ENCODE data around the gene EFNB3. TPM values are rescaled to one million over a fixed set of nuclear protein-coding genes. Genes with fewer than 3 reads are reported as not detected.

Gene EFNB3
- total and polyA plus RNA-seq, 2 of the 8 experiments (the other 6 are each of a cell fraction or from before 2014, with no cell fraction given), result 15.0 to 27.3 TPM

DNA sequence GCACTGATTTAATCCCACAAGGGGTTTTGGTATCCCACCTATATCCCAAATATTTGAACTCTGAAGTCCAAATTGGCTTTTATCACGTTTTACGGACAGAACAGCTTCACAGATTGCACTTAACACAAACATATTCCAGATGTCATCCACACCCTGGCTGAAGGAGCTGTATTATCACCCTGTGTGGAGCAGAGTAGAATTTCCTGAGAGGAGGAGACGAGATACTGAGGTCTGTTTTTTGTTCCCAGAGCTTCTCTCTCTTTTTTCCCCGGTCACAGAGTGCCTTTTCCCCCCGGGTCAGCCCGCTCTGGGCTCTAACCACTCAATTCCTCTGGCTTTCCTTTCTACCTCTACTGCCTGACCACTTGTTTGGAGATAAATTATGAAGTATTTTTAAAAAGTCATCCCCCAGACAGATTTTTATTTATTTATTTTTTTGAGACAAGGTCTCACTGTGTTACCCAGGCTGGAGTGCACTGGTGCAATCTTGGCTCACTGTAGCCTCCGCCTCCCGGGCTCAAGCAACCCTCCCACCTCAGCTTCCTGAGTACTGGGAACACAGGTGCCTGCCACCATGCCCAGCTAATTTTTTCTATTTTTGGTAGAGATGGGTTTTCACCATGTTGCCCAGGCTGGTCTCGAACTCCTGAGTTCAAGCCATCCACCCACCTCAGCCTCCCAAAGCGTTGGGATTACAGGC lies 43.2 kb downstream of the EFNB3 start:
- Histone ChIP-seq H3K27me3 (replicated peaks in 1 of 4; ENCODE audit: control insufficient read depth in 3 of 4, extremely low read depth in 1 of 4, insufficient read depth in 3 of 4, low read length in 3 of 4) (no peaks in the 10 kb centered on the region), H3K27ac (ENCODE audit: low read depth, low read length) (no peak overlapping the region), H3K23ac (ENCODE audit: insufficient read length) (no peak overlapping the region), H3K14ac (ENCODE audit: insufficient read length) (no peak overlapping the region), H2AK5ac (ENCODE audit: low read depth, low read length) (no peak overlapping the region), H3K79me1 (ENCODE audit: low read depth, low read length) (no peaks in the 10 kb centered on the region), H2AFZ (ENCODE audit: low read length) (no peak overlapping the region), H4K5ac (ENCODE audit: insufficient read length, low read depth, low read length) (no peak overlapping the region), H4K20me1 (replicated peaks in 1 of 2; ENCODE audit: control insufficient read depth in 1 of 2, insufficient read depth in 2 of 2, low read length in 2 of 2) (no peaks in the 10 kb centered on the region), H2BK120ac (replicated peaks; ENCODE audit: low read depth, low read length) (no peak overlapping the region), H2BK12ac (ENCODE audit: low read depth, low read length) (no peak overlapping the region), H4K91ac (replicated peaks; ENCODE audit: insufficient read length, low read length) (no peak overlapping the region), H3K9me3 (ENCODE audit: insufficient read depth in 2 of 2, low read depth in 1 of 2, low read length in 1 of 2) (no peaks in the 10 kb centered on the region), H3K4ac (replicated peaks; ENCODE audit: insufficient read length, low read depth, low read length) (no peak overlapping the region), H2BK15ac (ENCODE audit: low read length) (no peak overlapping the region), H3K4me3 (ENCODE audit: extremely low read depth in 1 of 4, insufficient read depth in 2 of 4, low read depth in 3 of 4, low read length in 4 of 4) (no peak overlapping the region), H3K23me2 (ENCODE audit: low read depth, low read length) (no peaks in the 10 kb centered on the region; the same call in 1 of the 2 replicates), H3K9ac (replicated peaks in 1 of 4; ENCODE audit: extremely low read depth in 1 of 4, low read depth in 3 of 4, low read length in 3 of 4) (peak overlapping the region in 1 of 4 experiments; percentile 8; a peak in 1 of 7 replicates), H3K18ac (ENCODE audit: extremely low read depth, low read length) (no peak overlapping the region), H2BK20ac (ENCODE audit: low read length) (no peak overlapping the region), H4K8ac (ENCODE audit: extremely low read depth, insufficient read depth, low read length) (no peak overlapping the region), H2BK5ac (ENCODE audit: low read depth, low read length) (no peak overlapping the region), H3K56ac (replicated peaks; ENCODE audit: insufficient read length, low read depth, low read length) (no peak overlapping the region), H3K36me3 (ENCODE audit: control insufficient read depth in 2 of 4, insufficient read depth in 4 of 4, low read length in 3 of 4) (no peaks in the 10 kb centered on the region), H3K79me2 (ENCODE audit: control insufficient read depth in 1 of 2, insufficient read depth in 2 of 2, low read length in 2 of 2) (no peaks in the 10 kb centered on the region), H3K4me1 (replicated peaks in 1 of 4; ENCODE audit: control insufficient read depth in 3 of 4, insufficient read depth in 4 of 4, low read length in 3 of 4) (no peaks in the 10 kb centered on the region), H3K4me2 (ENCODE audit: insufficient read depth in 1 of 2, low read depth in 2 of 2, low read length in 2 of 2) (no peak overlapping the region)
- DNase-seq (ENCODE audit: low read depth in 1 of 2, low spot score in 2 of 2) (no peak), FAIRE-seq (no peak)
- TF ChIP-seq, protein P1, sequence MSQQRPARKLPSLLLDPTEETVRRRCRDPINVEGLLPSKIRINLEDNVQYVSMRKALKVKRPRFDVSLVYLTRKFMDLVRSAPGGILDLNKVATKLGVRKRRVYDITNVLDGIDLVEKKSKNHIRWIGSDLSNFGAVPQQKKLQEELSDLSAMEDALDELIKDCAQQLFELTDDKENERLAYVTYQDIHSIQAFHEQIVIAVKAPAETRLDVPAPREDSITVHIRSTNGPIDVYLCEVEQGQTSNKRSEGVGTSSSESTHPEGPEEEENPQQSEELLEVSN (IDR thresholded peaks at IDR 0.05), result no peak
- TF ChIP-seq CBX5 (IDR thresholded peaks at IDR 0.05; ENCODE audit: low read depth, low read length) (no peak), TEAD4 (IDR thresholded peaks at IDR 0.05; ENCODE audit: low read depth, low read length) (no peak), HDAC6 (IDR thresholded peaks at IDR 0.05; ENCODE audit: low read depth, low read length) (no peak), CBX8 (IDR thresholded peaks at IDR 0.05; ENCODE audit: borderline replicate concordance, low read depth, low read length) (no peak), EGR1 (IDR thresholded peaks at IDR 0.05; ENCODE audit: borderline replicate concordance, low read depth, low read length) (no peak)
- CTCF ChIA-PET (ENCODE audit: partially characterized antibody), result interaction anchor here (0.7 to 2.0 kb wide), 5 partner anchors 32 to 309 kb away, joined by 3 to 10 read pairs (median 7); no protein-coding TSS in a partner anchor
- POLR2A ChIA-PET (ENCODE audit: partially characterized antibody), result interaction anchor here (0.6 to 1.3 kb wide), 2 partner anchors 8 to 268 kb away, joined by 3 to 4 read pairs; no protein-coding TSS in a partner anchor
- 88% methylated on average over 10 of the region's 10 CpGs; no CpG with 5 or more reads in 1 of the 2 experiments for WGBS, 2 experiments (ENCODE audit: extremely low coverage in 1 of 2, insufficient coverage in 1 of 2, insufficient read length in 1 of 2, insufficient replicate concordance in 2 of 2, low coverage in 1 of 2, low lambda C conversion rate in 2 of 2, missing lambda C conversion rate in 1 of 2)

Data from H1 (cell line).